Activated CD8-positive, alpha-beta memory T cell treated with anti-CD3 and anti-CD28 coated beads for 24 hours (primary cell): ENCODE measurements around the gene MTX3.

Experiments
- DNase-seq: peaks from one replicate; pipeline ENCODE4 v3.0.0-alpha.2; 2020

The MTX3 gene

DNA sequence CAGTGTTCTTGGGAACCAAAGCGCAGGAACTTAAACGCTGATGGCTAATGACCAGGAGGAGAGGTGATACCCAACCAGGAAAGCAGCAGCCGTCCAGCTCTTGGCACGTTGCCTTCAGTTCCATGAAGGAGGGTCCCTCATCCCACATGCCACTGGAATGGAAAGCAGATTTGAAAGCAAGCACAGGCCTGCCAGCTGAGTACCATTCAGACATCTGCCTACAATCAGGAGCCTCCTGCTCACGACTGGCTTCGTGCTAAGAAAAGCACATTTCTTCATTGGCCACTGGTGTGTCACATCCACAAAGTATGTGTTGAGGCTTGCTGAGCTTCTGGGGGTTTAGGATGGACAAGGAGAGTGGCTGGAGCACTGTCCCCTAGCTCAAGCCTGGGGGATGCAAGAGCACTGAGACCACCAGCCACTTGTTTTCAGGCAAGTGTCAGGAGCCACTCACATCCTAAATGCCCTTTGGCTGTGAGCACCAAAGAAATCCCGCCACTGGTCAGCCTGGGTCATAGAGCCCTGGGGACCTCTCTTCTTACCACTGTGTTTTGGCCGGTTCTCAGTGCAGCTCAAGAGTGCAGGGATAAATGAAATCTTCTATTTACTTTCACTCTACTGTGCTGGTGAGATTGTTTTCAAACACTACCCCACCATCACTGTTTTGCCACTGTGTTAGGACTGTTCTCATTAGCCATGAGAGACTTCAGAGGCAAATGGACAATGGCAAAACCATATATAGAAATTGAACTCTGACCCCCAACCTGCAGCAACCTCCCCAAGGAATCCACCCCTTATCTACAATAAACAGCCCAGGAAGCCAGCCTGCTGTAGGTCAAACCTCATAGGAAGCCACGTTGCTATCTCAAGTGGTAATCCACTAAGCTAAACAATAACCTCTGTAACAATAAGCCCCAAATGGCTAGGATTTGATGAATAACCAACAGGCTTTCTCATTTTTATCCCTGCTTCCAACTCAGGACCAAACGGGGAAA, 58.3 kb downstream of the MTX3 start:
- DNase-seq = no peak

DNA sequence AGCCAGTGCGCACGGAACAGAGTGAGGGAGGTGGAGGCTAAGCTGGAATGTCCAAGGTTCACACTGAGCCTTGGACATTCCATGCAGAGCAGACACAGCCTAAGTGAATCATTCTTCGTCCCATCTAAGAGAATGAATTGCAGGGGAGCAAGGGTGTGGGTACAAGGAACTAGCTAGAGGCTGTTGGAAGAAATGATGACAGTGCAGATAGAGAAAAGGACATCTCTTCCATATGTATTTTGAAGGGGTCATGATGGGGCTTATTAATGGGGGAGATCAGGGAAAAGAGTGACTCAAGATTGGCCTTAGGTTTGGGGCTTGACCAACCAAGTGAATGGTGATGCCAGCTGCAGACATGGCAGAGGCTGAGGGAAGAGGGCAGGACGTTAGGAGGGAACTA, 59.2 kb downstream of the MTX3 start:
- DNase-seq = no peak

DNA sequence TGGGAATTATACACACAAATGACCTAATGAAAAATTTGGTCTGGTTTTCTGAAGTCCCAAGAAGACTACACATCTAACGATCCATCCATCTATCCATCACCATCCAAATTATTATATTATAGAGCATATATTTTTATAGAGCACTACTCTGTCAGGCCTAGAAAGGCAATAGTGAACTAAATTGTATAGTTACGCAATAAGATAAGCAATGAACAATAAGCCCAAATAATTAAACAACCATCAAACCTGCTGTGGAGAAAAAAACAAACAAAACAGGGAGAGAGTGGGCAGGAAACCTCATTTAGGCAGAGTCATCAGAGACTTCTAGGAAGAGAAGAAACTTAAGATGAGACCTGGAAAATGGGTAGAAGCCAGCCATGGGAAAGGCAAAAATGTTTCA, 59.7 kb downstream of the MTX3 start:
- DNase-seq = no peak

DNA sequence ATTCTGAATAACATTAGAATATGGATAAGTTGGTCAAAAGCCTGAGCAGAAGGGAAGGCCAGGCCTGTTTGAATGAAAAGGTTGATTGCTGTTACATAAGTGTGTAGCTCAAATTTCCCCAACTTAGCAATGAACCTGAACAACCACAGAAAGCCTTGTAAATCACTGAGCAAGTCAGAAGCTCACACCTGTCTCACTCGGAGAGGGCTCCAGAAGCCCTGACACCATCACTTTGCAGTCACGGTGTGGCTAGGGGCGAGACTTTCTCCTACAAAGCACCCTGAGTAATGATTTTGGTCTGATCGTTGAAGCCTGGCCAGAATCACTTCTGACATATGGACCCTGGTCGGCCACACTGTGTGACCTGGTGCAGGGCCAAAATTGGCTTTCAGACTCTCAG, 62.0 kb downstream of the MTX3 start:
- no peak for DNase-seq
